Naive thymus-derived CD4-positive, alpha-beta T cell (primary cell): ENCODE data around the gene PRDM16. TPM values are rescaled to one million over a fixed set of nuclear protein-coding genes. Genes with fewer than 3 reads are reported as not detected.

Experiments
- ATAC-seq: fragments of 150-1000 bp; cut with Tn5 transposase; 2 replicates; pipeline ENCODE4 v1.10.0; 2021; ENCODE audit warnings: mild to moderate bottlenecking, moderate library complexity
- CTCF ChIA-PET: fragments of 350-600 bp; sonication (Branson Sonifier 250); formaldehyde crosslinking; loops from one replicate; lab custom pipeline; 2021; ENCODE audit warnings: antibody characterized with exemption; lab: Charles Lee
- POLR2A ChIA-PET: fragments of 350-600 bp; sonication (Branson Sonifier 250); formaldehyde crosslinking; loops from one replicate; lab custom pipeline; 2021; ENCODE audit warnings: antibody characterized with exemption, inconsistent platforms; lab: Charles Lee
- DNase-seq, 9 donors: peaks; one replicate each; pipeline versions ENCODE4 v3.0.0 to v3.0.0-alpha.2; 2020 to 2022; ENCODE audit warnings: mixed read lengths in 1 of 9
- H3K27ac ChIP-seq: one replicate; pipeline ENCODE4 v1.7.0; 2013; ENCODE audit warnings: mild to moderate bottlenecking, low read depth, low read length, moderate library complexity
- H3K27me3 ChIP-seq, 2 donors: one replicate each; pipeline ENCODE4 v1.7.0; 2013; ENCODE audit warnings: low read length in 2 of 2, mild to moderate bottlenecking in 2 of 2, moderate library complexity in 2 of 2; ENCODE audit not compliant: control insufficient read depth in 2 of 2, insufficient read depth in 2 of 2
- H3K36me3 ChIP-seq, 3 experiments: 1 replicate in 2 of 3; 2 replicates in 1 of 3; pipeline ENCODE4 v1.7.0; 2013; ENCODE audit warnings: low read length in 3 of 3, mild to moderate bottlenecking in 3 of 3, moderate library complexity in 1 of 3; ENCODE audit not compliant: insufficient read depth in 3 of 3, control insufficient read depth in 2 of 3
- H3K4me1 ChIP-seq, 2 donors: one replicate each; pipeline ENCODE4 v1.7.0; 2013; ENCODE audit warnings: low read length in 2 of 2, mild to moderate bottlenecking in 2 of 2, moderate library complexity in 1 of 2; ENCODE audit not compliant: control insufficient read depth in 2 of 2, insufficient read depth in 2 of 2
- H3K4me3 ChIP-seq: 2 replicates; pipeline ENCODE4 v1.7.0; 2013; ENCODE audit warnings: mild to moderate bottlenecking, low read length
- H3K9me3 ChIP-seq, 3 experiments: 1 replicate in 2 of 3; 2 replicates in 1 of 3; pipeline ENCODE4 v1.7.0; 2013; ENCODE audit warnings: low read length in 3 of 3; ENCODE audit not compliant: control insufficient read depth in 2 of 3
- H3K27ac Mint-ChIP-seq, 9 donors: one replicate each; pipeline ENCODE4 v1.8.0; 2020 to 2022; ENCODE audit warnings: mixed read lengths in 9 of 9, mild to moderate bottlenecking in 8 of 9, moderate library complexity in 5 of 9, inconsistent platforms in 2 of 9
- H3K27me3 Mint-ChIP-seq, 5 donors: one replicate each; pipeline ENCODE4 v1.8.0; 2021 to 2022; ENCODE audit warnings: mixed read lengths in 5 of 5, mild to moderate bottlenecking in 1 of 5
- H3K36me3 Mint-ChIP-seq, 5 donors: one replicate each; pipeline ENCODE4 v1.8.0; 2020 to 2022; ENCODE audit warnings: mixed read lengths in 5 of 5, mild to moderate bottlenecking in 3 of 5, inconsistent platforms in 1 of 5
- H3K4me1 Mint-ChIP-seq, 7 donors: one replicate each; pipeline ENCODE4 v1.8.0; 2020 to 2022; ENCODE audit warnings: mixed read lengths in 7 of 7, mild to moderate bottlenecking in 3 of 7, inconsistent platforms in 1 of 7
- H3K4me3 Mint-ChIP-seq, 10 donors: one replicate each; pipeline ENCODE4 v1.8.0; 2020 to 2022; ENCODE audit warnings: mild to moderate bottlenecking in 10 of 10, mixed read lengths in 10 of 10, moderate library complexity in 6 of 10, inconsistent platforms in 2 of 10
- H3K9me3 Mint-ChIP-seq, 11 donors: one replicate each; pipeline ENCODE4 v1.8.0; 2020 to 2022; ENCODE audit warnings: mixed read lengths in 11 of 11, mild to moderate bottlenecking in 4 of 11, inconsistent platforms in 1 of 11, moderate library complexity in 1 of 11
- intact Hi-C, 2 donors: fragments of 100-400 bp; cut with micrococcal nuclease; formaldehyde crosslinking; loops; one replicate each; pipeline ENCODE4 v1.15.1; 2023
- polyA plus RNA-seq, 2 donors: library from polyadenylated mRNA; unstranded; fragments of 300-500 nt; fragmentation: Illumina TruSeq; gene quantifications; one replicate each; pipeline ENCODE4 v1.2.3, GENCODE V29; 2021
- total RNA-seq, 6 experiments: library from RNA in 5 of 6; stranded (reverse) in 5 of 6; gene quantifications; 1 replicate in 5 of 6; 2 replicates in 1 of 6; pipeline ENCODE4 v1.2.3 and lab custom pipeline; 2021 to 2026

The PRDM16 gene
- total and polyA plus RNA-seq, 7 experiments from 2014 or later = 0.05 to 0.61 (median 0.36) TPM; not detected in 2

DNA sequence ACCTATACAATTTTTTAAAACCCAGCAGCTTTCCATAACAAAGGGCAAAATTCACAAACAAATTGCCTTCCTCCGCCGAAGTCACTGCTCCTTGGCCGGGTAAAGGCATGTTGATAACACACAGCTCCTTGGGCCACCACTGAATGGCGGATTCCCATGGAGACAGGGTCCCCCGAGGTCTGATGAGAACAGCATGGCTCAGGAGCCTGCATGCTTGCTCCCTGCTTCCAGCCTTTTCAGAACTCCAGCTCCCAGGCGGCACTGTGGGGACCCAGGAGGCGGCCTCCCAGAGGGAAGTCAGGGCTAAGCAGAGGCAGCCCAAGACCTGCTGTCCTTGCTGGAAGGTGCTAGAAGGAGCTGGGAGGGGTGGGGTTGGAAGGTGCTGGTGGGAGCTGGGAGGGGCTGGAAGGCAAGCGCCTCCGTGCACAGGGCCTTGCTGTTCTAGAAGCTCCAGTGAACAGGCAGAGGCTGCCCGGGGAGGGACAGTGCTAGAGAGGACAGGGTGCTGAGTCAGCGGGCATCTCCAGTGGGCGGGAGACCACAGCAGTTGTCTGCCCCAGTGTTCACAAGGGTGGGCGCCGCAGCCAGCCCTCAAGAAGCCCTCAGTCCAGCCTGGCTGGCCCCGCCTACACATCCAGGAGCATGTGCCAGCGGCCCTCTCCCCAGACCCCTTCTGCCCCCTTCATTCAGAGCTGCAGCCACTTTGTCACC is 35.1 kb downstream of the PRDM16 start:
- intact Hi-C loops = no loop called here
- POLR2A ChIA-PET = no interaction called here
- no peak for ATAC-seq
- H3K4me3 ChIP-seq = no peak overlapping the region
- no peak overlapping the region for H3K27ac Mint-ChIP-seq
- H3K4me1 Mint-ChIP-seq = no peaks in the 10 kb centered on the region
- H3K9me3 ChIP-seq = peaks cover 0 to 6% (median 0%) of the 10 kb centered on the region in 3 experiments
- H3K27me3 ChIP-seq = no peaks in the 10 kb centered on the region
- DNase-seq = no peak
- peaks cover 0 to 9% (median 2%) of the 10 kb centered on the region in 11 donors for H3K9me3 Mint-ChIP-seq
- no peaks in the 10 kb centered on the region for H3K4me1 ChIP-seq
- CTCF ChIA-PET = no interaction called here
- no peaks in the 10 kb centered on the region for H3K36me3 Mint-ChIP-seq
- H3K4me3 Mint-ChIP-seq = no peak overlapping the region
- H3K27me3 Mint-ChIP-seq = peaks cover 0 to under 1% (median 0%) of the 10 kb centered on the region in 5 donors
- H3K27ac ChIP-seq = no peak overlapping the region
- no peaks in the 10 kb centered on the region for H3K36me3 ChIP-seq

- no peak for ATAC-seq
- POLR2A ChIA-PET = no interaction called here
- no peak for DNase-seq
- H3K9me3 Mint-ChIP-seq = peaks cover 0 to 9% (median 2%) of the 10 kb centered on the region in 11 donors
- intact Hi-C loops = no loop called here
- Histone ChIP-seq H3K4me3 (no peak overlapping the region), H3K9me3 (peaks cover 0 to 6% (median 0%) of the 10 kb centered on the region in 3 experiments), H3K36me3 (no peaks in the 10 kb centered on the region), H3K27ac (no peak overlapping the region), H3K4me1 (no peaks in the 10 kb centered on the region), H3K27me3 (no peaks in the 10 kb centered on the region)
- no peak overlapping the region for H3K4me3 Mint-ChIP-seq
- CTCF ChIA-PET = no interaction called here
- no peaks in the 10 kb centered on the region for H3K36me3 Mint-ChIP-seq
- no peak overlapping the region for H3K27ac Mint-ChIP-seq
- peaks cover 0 to 5% (median 0%) of the 10 kb centered on the region in 5 donors for H3K27me3 Mint-ChIP-seq
- no peaks in the 10 kb centered on the region for H3K4me1 Mint-ChIP-seq
These were observed 36.3 kb downstream of the PRDM16 start for GRCh38 chr1:3105167-3105863.

DNA sequence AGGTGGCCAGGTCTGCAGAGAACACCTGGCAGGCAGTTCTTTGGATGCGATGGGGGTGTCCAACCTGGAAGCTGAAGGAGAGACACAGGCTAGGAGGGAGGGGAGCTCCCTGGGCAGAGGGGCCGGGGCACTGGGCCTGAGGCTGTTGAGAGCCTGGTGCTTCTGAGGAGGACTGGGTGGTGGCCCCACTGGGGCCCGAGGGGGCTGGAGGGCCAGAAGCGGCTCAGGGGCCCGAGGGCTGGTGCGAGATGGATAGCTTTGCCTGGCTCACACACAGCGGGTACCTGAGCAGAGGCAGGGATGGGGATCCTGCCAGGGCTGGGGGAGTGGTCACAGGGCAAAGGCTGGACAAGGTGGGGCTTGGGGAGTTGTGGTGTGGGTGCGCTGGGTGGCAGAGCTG is 37.2 kb downstream of the PRDM16 start:
- Histone ChIP-seq H3K36me3 (no peaks in the 10 kb centered on the region), H3K9me3 (peaks cover 0 to 6% (median 0%) of the 10 kb centered on the region in 3 experiments), H3K4me1 (no peaks in the 10 kb centered on the region), H3K27ac (no peak overlapping the region), H3K4me3 (no peak overlapping the region), H3K27me3 (no peaks in the 10 kb centered on the region)
- ATAC-seq (no peak), DNase-seq (no peak)
- intact Hi-C loops = no loop called here
- no peaks in the 10 kb centered on the region for H3K36me3 Mint-ChIP-seq
- no peak overlapping the region for H3K4me3 Mint-ChIP-seq
- ChIA-PET CTCF (no interaction called here), POLR2A (no interaction called here)
- H3K9me3 Mint-ChIP-seq = peaks cover 0 to 9% (median 2%) of the 10 kb centered on the region in 11 donors
- H3K4me1 Mint-ChIP-seq = no peaks in the 10 kb centered on the region
- H3K27ac Mint-ChIP-seq = no peak overlapping the region
- H3K27me3 Mint-ChIP-seq = peaks cover 0 to 5% (median 0%) of the 10 kb centered on the region in 5 donors

GRCh38 chr1:3107201-3107600 is 38.2 kb downstream of the PRDM16 start:
- Mint-ChIP-seq H3K27me3 (peaks cover 0 to 5% (median 0%) of the 10 kb centered on the region in 5 donors), H3K4me3 (no peak overlapping the region), H3K4me1 (no peaks in the 10 kb centered on the region), H3K27ac (no peak overlapping the region), H3K9me3 (peaks cover 0 to 9% (median 2%) of the 10 kb centered on the region in 11 donors), H3K36me3 (no peaks in the 10 kb centered on the region)
- Histone ChIP-seq H3K9me3 (peaks cover 0 to 6% (median 0%) of the 10 kb centered on the region in 3 experiments), H3K27me3 (no peaks in the 10 kb centered on the region), H3K4me3 (no peak overlapping the region), H3K27ac (no peak overlapping the region), H3K4me1 (no peaks in the 10 kb centered on the region), H3K36me3 (no peaks in the 10 kb centered on the region)
- no peak for ATAC-seq
- ChIA-PET CTCF (no interaction called here), POLR2A (no interaction called here)
- intact Hi-C loops = no loop called here
- DNase-seq = no peak

DNA sequence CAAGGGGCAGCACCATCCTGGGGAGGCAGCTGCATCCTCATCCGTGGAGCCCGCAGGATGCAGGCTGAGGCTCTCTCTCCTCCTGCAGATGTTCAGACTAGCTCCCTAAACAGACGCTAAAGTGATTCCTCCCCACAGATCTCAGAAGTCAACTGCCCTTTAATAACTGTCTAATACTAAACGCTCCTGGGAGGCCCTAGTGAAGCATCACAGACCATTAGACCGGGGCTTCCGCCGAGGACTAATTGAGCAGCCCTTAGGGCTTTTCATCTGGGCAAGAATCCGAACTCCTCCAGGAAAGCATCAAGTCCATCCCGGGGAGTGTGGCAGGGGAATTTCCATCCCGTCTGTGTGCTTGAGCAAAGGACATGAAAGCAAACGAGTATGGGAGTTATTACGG is 40.4 kb downstream of the PRDM16 start:
- Mint-ChIP-seq H3K4me1 (no peaks in the 10 kb centered on the region), H3K9me3 (peaks cover 0 to 9% (median 3%) of the 10 kb centered on the region in 11 donors), H3K27me3 (peaks cover 0 to 5% (median 0%) of the 10 kb centered on the region in 5 donors), H3K36me3 (no peaks in the 10 kb centered on the region), H3K27ac (no peak overlapping the region), H3K4me3 (no peak overlapping the region)
- H3K9me3 ChIP-seq = peaks cover 0 to 6% (median 0%) of the 10 kb centered on the region in 3 experiments
- H3K36me3 ChIP-seq = no peaks in the 10 kb centered on the region
- ChIA-PET POLR2A (no interaction called here), CTCF (no interaction called here)
- no peaks in the 10 kb centered on the region for H3K27me3 ChIP-seq
- H3K4me1 ChIP-seq = no peaks in the 10 kb centered on the region
- H3K27ac ChIP-seq = no peak overlapping the region
- H3K4me3 ChIP-seq = no peak overlapping the region
- intact Hi-C loops = no loop called here
- no peak for DNase-seq
- no peak for ATAC-seq

DNA sequence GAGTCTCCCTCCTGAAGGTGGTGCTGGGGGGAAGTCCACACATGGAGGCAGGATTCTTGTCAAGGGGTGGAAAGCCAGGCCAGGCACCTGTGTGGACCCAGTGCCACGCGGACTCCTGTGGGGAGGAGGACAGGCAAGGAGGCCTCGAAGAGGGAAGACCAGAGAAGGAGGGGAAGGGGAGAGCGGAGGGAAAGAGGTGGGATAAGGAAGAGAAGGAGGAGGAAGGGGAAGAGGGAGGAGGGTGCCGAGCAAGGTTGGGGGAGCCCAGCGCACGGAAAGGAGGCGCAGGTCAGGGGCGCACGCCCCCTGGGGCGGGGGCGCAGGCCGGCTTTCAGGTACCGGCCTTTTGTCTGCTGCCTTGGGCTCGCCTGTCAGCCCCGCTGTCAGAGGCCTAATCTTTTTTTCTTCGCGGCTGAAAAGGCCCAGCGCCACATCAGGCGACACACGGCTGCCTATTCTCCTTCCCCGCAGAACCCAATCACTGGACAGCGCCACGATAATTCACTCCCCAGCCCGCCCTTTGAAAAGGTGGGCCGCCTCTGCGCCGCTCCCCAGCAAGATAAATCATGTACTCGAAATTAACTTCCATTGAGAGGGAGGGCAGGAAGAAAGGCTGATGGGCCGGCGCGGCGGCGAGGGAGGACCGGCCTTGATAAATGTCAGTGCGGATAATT is 42.5 kb downstream of the PRDM16 start:
- CTCF ChIA-PET = no interaction called here

More for the DNA sequence above, 42.5 kb downstream of the PRDM16 start:
- no peaks in the 10 kb centered on the region for H3K27me3 ChIP-seq
- Mint-ChIP-seq H3K4me1 (no peaks in the 10 kb centered on the region), H3K27me3 (peaks cover 0 to 5% (median 0%) of the 10 kb centered on the region in 5 donors), H3K4me3 (no peak overlapping the region), H3K36me3 (no peaks in the 10 kb centered on the region), H3K9me3 (peaks cover 0 to 9% (median 3%) of the 10 kb centered on the region in 11 donors), H3K27ac (no peak overlapping the region)
- ATAC-seq (no peak), DNase-seq (no peak)
- no peak overlapping the region for H3K4me3 ChIP-seq
- intact Hi-C loops = no loop called here
- no peak overlapping the region for H3K27ac ChIP-seq
- peaks cover 0 to 6% (median 0%) of the 10 kb centered on the region in 3 experiments for H3K9me3 ChIP-seq
- POLR2A ChIA-PET = no interaction called here
- H3K36me3 ChIP-seq = no peaks in the 10 kb centered on the region
- no peaks in the 10 kb centered on the region for H3K4me1 ChIP-seq
